Measurements from ENCODE around the gene C7orf25. TPM values are rescaled to one million over a fixed set of nuclear protein-coding genes. Genes with fewer than 3 reads are reported as not detected.
"Not testable (repeated sequence)": the region's sequence is repeated elsewhere in the genome, so short reads cannot be mapped to it uniquely, and the experiment has no call there.

The C7orf25 gene
- total and polyA plus RNA-seq, 12 donors: 1.4 to 10.3 (median 3.3) TPM

DNA sequence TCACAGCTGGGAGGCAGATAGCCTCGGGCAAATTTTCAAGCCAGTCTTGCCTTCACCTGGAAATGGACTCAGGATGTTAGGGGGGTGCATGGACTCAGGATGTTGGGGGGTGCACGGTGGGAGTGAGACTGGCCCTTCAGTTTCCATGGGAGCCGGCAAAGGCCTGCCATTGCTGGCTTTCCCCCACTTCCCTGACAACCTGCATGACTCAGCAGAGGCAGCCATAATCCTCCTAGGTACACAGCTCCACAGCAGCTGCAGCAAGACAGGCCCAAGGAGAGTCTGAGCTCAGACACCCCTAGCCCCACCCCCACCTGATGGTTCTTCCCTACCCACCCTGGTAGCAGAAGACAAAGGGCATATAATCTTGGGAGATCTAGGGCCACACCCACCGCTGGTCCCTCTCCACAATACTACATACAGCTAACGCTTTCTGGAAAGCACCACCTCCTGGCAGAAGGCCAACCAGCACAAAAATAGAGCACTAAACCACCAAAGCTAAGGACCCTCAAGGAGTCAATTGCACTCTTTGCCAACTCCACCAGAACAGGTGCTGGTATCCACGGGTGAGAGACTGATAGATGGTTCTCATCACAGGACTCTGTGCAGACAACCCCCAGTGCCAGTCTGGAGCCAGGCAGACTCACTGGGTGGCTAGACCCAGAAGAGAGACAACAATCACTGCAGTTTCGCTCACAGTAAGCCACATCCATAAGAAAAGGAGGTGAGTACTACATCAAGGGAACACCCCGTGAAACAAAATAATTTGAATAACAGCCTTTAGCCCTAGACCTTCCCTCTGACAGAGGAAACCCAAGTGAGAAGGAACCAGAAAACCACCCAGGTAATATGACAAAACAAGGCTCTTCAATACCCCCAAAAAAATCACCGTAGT lies 18.3 kb downstream of the C7orf25 start:
- ATAC-seq: no peak
- TF ChIP-seq, protein P1, sequence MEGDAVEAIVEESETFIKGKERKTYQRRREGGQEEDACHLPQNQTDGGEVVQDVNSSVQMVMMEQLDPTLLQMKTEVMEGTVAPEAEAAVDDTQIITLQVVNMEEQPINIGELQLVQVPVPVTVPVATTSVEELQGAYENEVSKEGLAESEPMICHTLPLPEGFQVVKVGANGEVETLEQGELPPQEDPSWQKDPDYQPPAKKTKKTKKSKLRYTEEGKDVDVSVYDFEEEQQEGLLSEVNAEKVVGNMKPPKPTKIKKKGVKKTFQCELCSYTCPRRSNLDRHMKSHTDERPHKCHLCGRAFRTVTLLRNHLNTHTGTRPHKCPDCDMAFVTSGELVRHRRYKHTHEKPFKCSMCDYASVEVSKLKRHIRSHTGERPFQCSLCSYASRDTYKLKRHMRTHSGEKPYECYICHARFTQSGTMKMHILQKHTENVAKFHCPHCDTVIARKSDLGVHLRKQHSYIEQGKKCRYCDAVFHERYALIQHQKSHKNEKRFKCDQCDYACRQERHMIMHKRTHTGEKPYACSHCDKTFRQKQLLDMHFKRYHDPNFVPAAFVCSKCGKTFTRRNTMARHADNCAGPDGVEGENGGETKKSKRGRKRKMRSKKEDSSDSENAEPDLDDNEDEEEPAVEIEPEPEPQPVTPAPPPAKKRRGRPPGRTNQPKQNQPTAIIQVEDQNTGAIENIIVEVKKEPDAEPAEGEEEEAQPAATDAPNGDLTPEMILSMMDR (IDR thresholded peaks at IDR 0.05): no peak
- H3K9me3 ChIP-seq: peaks cover 0 to 11% (median 0%) of the 10 kb centered on the region in 11 donors

DNA sequence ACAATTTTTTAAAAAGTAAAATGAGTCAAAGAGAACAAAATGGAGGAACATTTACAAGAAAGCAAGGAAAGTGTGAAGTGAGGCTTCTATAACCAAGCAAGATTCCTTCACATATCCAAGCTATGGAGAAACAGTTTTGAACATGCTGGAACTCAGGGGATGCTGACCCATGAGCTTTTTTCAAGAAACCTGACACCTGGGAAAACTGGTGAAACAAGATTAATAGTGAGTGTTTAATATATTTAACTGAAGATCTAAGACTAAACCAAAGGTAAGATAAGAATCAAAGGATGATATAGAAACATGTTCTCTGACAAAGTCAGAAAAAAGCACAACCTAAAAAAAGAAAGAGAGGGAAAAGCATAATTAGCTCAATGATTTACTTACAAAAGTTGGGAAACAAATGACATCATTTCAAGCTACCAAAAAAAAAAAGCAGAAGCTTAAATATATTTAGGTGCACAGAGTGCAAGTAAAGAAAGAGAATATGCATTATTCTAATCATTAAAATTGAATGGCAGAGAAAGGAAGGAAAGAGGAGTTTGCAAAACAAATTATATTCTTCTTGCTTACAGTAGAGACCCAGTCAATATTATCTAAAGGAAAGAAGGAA lies 24.9 kb downstream of the C7orf25 start:
- no peaks in the 10 kb centered on the region for H3K36me3 ChIP-seq
- H3K9me3 ChIP-seq: no peaks in the 10 kb centered on the region
- no peak for DNase-seq
- no peak overlapping the region for H3K27ac ChIP-seq
- intact Hi-C loops (cut with DNase I): no loop called here
- TF ChIP-seq, protein P1 (IDR thresholded peaks at IDR 0.05): no peak
- peak overlapping the region in 1 of 10 donors; percentile 75 for H3K4me3 ChIP-seq
- peaks cover 0 to 21% (median 6%) of the 10 kb centered on the region in 9 donors for H3K4me1 ChIP-seq
- no peaks in the 10 kb centered on the region for H3K27me3 ChIP-seq
- ATAC-seq: no peak

More for the DNA sequence above, 18.3 kb downstream of the C7orf25 start:
- no peak overlapping the region for H3K4me3 ChIP-seq
- H3K27ac ChIP-seq: no peak overlapping the region
- WGBS, 2 donors: 79 to 80% methylated on average over 9 of the region's 9 CpGs
- peaks cover 0 to 11% (median 3%) of the 10 kb centered on the region in 9 donors for H3K4me1 ChIP-seq
- DNase-seq: no peak
- H3K27me3 ChIP-seq: no peaks in the 10 kb centered on the region
- H3K36me3 ChIP-seq: no peaks in the 10 kb centered on the region
- intact Hi-C loops (cut with DNase I): no loop called here

DNA sequence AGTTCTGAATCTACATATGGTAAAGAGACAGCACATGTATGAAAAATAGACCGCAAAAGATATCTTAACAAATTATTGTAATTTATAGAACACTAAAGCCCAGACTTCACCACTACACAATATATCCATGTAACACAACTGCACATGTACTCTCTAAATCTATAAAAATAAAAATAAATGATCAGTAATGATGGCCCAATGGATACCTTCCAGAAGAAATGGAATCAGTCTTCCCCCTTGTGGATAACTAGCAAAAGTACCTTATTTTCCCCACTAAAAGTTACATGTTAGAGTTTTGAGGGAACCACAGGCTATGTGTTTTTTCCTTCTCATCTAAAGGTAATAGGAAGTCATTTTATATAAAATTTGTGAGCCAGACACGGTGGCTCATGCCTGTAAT lies 25.7 kb downstream of the C7orf25 start:
- intact Hi-C loops (cut with DNase I): no loop called here

DNA sequence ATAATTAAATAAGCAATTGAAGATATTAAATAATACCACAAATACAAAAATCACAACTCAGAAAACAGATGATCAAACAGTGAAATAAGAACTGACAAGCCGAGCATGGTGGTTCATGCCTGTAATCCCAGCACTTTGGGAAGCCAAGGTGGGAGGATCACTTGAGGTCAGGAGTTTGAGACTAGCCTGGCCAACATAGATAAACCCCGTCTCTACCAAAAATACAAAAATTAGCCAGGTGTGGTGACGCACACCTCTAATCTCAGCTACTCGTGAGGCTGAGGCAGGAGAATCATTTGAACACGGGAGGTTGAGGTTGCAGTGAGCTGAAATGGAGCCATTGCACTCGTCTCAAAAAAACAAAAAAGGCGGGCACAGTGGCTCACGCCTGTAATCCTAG lies 26.7 kb downstream of the C7orf25 start:
- DNase-seq; ATAC-seq; H3K9me3 ChIP-seq; H3K36me3 ChIP-seq; H3K27me3 ChIP-seq; intact Hi-C loops (cut with DNase I); H3K4me3 ChIP-seq; H3K27ac ChIP-seq: not testable (repeated sequence)
- 93 to 94% methylated on average over 8 of the region's 8 CpGs for WGBS, 2 donors
- H3K4me1 ChIP-seq: peaks cover 0 to 21% (median 6%) of the 10 kb centered on the region in 9 donors

More for the DNA sequence above, 25.7 kb downstream of the C7orf25 start:
- Histone ChIP-seq H3K27me3 (no peaks in the 10 kb centered on the region), H3K36me3 (no peaks in the 10 kb centered on the region), H3K9me3 (no peaks in the 10 kb centered on the region), H3K4me3 (no peak overlapping the region), H3K27ac (no peak overlapping the region), H3K4me1 (peaks cover 0 to 21% (median 6%) of the 10 kb centered on the region in 9 donors)
- WGBS, 2 donors: 87 to 89% methylated on average over 2 of the region's 2 CpGs
- DNase-seq (no peak), ATAC-seq (no peak)
- TF ChIP-seq, protein P1 (IDR thresholded peaks at IDR 0.05): peak in 4 of 9 donors; percentile 16 to 39 (median 32)
